ENCODE results near the gene FAR1.

The FAR1 gene

GRCh38 chr11:13669544-13670488 lies 1.3 kb downstream of the FAR1 start:
- no peak for DNase-seq

GRCh38 chr11:13672576-13673210 lies 4.2 kb downstream of the FAR1 start:
- DNase-seq: no peak

- no peak for DNase-seq
Measured at GRCh38 chr11:13674799-13675509, 6.5 kb downstream of the FAR1 start.

GRCh38 chr11:13676576-13676975 lies 8.1 kb downstream of the FAR1 start:
- DNase-seq: no peak

GRCh38 chr11:13679768-13680167 lies 11.3 kb downstream of the FAR1 start:
- DNase-seq: no peak

- no peak for DNase-seq
Measured at GRCh38 chr11:13680501-13681264, 12.2 kb downstream of the FAR1 start.

- no peak for DNase-seq
Measured at GRCh38 chr11:13681446-13681845, 13.0 kb downstream of the FAR1 start.

- DNase-seq: no peak
Measured at GRCh38 chr11:13682212-13682611, 13.7 kb downstream of the FAR1 start.

GRCh38 chr11:13685461-13686108 lies 17.1 kb downstream of the FAR1 start:
- DNase-seq: no peak

GRCh38 chr11:13686776-13687175 lies 18.3 kb downstream of the FAR1 start:
- DNase-seq: no peak

GRCh38 chr11:13687271-13687670 lies 18.8 kb downstream of the FAR1 start:
- peak; percentile 17 for DNase-seq

GRCh38 chr11:13691286-13691899 lies 22.9 kb downstream of the FAR1 start:
- DNase-seq: no peak

- no peak for DNase-seq
Measured at GRCh38 chr11:13692172-13692571, 23.7 kb downstream of the FAR1 start.

- DNase-seq: no peak
Measured at GRCh38 chr11:13694115-13694514, 25.6 kb downstream of the FAR1 start.

GRCh38 chr11:13695886-13696285 lies 27.4 kb downstream of the FAR1 start:
- no peak for DNase-seq

- DNase-seq: no peak
Measured at GRCh38 chr11:13697710-13698109, 29.2 kb downstream of the FAR1 start.

GRCh38 chr11:13698132-13698531 lies 29.7 kb downstream of the FAR1 start:
- no peak for DNase-seq

- no peak for DNase-seq
Measured at GRCh38 chr11:13699041-13699440, 30.6 kb downstream of the FAR1 start.

- DNase-seq: no peak
Measured at GRCh38 chr11:13699870-13700269, 31.4 kb downstream of the FAR1 start.

GRCh38 chr11:13701506-13701905 lies 33.0 kb downstream of the FAR1 start:
- DNase-seq: no peak

- DNase-seq: no peak
Measured at GRCh38 chr11:13702071-13702470, 33.6 kb downstream of the FAR1 start.

GRCh38 chr11:13705710-13706109 lies 37.2 kb downstream of the FAR1 start:
- no peak for DNase-seq

Data from fibroblast of skin of back (primary cell).